Measurements from ENCODE around the gene ELMO1.

DNA sequence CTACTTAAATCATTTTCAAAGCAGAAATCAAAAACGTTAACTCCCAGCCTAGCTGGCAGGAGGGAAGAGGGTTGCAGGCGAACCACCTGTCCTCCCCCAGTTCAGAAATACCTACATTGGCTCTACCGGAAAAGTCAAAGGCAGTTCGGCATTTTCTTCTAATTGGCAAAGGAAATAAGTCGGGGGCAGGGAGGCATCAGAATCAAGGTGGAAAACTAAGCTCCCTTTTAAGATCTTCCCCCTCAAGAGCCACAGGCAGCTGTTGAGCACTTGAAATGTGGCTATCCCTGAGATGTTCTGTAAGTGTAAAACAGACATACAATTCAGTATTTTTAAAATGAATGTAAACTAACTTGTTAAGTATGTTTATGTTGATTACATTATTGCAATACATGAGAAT is 957 bp upstream of the ELMO1 start:
- TF ChIP-seq, protein P1, sequence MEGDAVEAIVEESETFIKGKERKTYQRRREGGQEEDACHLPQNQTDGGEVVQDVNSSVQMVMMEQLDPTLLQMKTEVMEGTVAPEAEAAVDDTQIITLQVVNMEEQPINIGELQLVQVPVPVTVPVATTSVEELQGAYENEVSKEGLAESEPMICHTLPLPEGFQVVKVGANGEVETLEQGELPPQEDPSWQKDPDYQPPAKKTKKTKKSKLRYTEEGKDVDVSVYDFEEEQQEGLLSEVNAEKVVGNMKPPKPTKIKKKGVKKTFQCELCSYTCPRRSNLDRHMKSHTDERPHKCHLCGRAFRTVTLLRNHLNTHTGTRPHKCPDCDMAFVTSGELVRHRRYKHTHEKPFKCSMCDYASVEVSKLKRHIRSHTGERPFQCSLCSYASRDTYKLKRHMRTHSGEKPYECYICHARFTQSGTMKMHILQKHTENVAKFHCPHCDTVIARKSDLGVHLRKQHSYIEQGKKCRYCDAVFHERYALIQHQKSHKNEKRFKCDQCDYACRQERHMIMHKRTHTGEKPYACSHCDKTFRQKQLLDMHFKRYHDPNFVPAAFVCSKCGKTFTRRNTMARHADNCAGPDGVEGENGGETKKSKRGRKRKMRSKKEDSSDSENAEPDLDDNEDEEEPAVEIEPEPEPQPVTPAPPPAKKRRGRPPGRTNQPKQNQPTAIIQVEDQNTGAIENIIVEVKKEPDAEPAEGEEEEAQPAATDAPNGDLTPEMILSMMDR (conservative IDR thresholded peaks at IDR 0.05; ENCODE audit: low read depth, low read length): no peak
- TF ChIP-seq EZH2 (IDR thresholded peaks at IDR 0.05; ENCODE audit: low read length, unreplicated experiment) (no peak), EZH2phosphoT487 (IDR thresholded peaks at IDR 0.05; ENCODE audit: borderline replicate concordance, low read length) (no peak)
